ENCODE measurements around the gene IFNGR1. TPM values are rescaled to one million over a fixed set of nuclear protein-coding genes. Genes with fewer than 3 reads are reported as not detected.
A peak's percentile ranks its signal among the peaks of the same experiment; 100 is the strongest.

Gene IFNGR1
- total and polyA plus RNA-seq, 2 of the 13 experiments (the other 11 are each of a cell fraction or from before 2014, with no cell fraction given), result 82.8 to 87.8 TPM

DNA sequence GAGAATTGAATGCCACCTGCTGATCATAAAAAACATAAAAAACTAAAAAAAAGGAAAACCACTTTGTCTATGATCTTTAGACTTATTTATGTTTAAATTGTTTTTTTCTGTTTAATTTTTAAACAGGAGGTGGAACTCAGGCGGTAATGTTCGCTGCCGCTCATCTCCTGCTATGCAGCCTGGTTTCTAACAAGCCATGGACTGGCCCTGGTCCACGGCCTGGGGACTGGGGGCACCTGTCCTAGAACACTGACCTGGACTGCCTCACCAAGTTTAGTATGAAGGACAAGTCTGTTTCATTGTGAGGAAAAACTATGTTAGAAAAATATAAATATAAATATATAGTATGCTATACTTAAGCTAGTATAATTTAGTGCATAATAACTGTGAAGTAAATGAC lies 27.0 kb upstream of the IFNGR1 start (continued):
- peak; percentile 92 for TF ChIP-seq PRDM15 (CRISPR knock-in tag; IDR thresholded peaks at IDR 0.05)
- TF ChIP-seq, protein P1, sequence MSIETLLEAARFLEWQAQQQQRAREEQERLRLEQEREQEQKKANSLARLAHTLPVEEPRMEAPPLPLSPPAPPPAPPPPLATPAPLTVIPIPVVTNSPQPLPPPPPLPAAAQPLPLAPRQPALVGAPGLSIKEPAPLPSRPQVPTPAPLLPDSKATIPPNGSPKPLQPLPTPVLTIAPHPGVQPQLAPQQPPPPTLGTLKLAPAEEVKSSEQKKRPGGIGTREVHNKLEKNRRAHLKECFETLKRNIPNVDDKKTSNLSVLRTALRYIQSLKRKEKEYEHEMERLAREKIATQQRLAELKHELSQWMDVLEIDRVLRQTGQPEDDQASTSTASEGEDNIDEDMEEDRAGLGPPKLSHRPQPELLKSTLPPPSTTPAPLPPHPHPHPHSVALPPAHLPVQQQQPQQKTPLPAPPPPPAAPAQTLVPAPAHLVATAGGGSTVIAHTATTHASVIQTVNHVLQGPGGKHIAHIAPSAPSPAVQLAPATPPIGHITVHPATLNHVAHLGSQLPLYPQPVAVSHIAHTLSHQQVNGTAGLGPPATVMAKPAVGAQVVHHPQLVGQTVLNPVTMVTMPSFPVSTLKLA (IDR thresholded peaks at IDR 0.05), result no peak
- TF ChIP-seq PBX3 (CRISPR knock-in tag; IDR thresholded peaks at IDR 0.05; ENCODE audit: borderline replicate concordance), result no peak
- no peak for TF ChIP-seq ZEB1 (IDR thresholded peaks at IDR 0.05; ENCODE audit: insufficient replicate concordance, low read depth)
- TF ChIP-seq ARNTL (CRISPR knock-in tag; IDR thresholded peaks at IDR 0.05), result no peak
- no peak for TF ChIP-seq KDM5B (CRISPR knock-in tag; IDR thresholded peaks at IDR 0.05; ENCODE audit: borderline replicate concordance)

Data from HepG2 (cell line).